Neural cell (in vitro differentiated cells): ENCODE data around the gene NUP210. TPM values are rescaled to one million over a fixed set of nuclear protein-coding genes. Genes with fewer than 3 reads are reported as not detected.

ENCODE experiments used
- H2AFZ ChIP-seq: fragments of 200-600, 300-800 bp; sonication (generic), shearing (Covaris generic); 2 replicates; pipeline ENCODE4 v1.6.0; 2014; ENCODE audit warnings: low read depth, mild to moderate bottlenecking, antibody characterized with exemption, low read length, moderate library complexity
- H3F3A ChIP-seq: fragments of 200-600 bp; shearing (Covaris generic); 2 replicates; pipeline ENCODE4 v1.6.1; 2016; ENCODE audit warnings: mild to moderate bottlenecking, moderate library complexity, mixed read lengths, antibody characterized with exemption, low read length; ENCODE audit not compliant: insufficient read depth, poor library complexity, severe bottlenecking
- H3K27ac ChIP-seq: fragments of 200-600, 300-800 bp; sonication (generic), shearing (Covaris generic); 2 replicates; pipeline ENCODE4 v1.5.1; 2014; ENCODE audit warnings: mild to moderate bottlenecking, low read length, moderate library complexity
- H3K27me3 ChIP-seq: fragments of 300-800, 200-600 bp; sonication (generic), shearing (Covaris generic); 2 replicates; pipeline ENCODE4 v1.6.0; 2014; ENCODE audit warnings: mild to moderate bottlenecking, low read depth, low read length, moderate library complexity; ENCODE audit not compliant: insufficient read depth
- H3K36me3 ChIP-seq: fragments of 300-800, 200-600 bp; sonication (generic), shearing (Covaris generic); 2 replicates; pipeline ENCODE4 v1.5.1; 2014; ENCODE audit warnings: mild to moderate bottlenecking, antibody characterized with exemption, low read length, moderate library complexity; ENCODE audit not compliant: insufficient read depth
- H3K4me2 ChIP-seq: fragments of 300-800, 200-600 bp; sonication (generic), shearing (Covaris generic); 2 replicates; pipeline ENCODE4 v1.6.0; 2014; ENCODE audit warnings: mild to moderate bottlenecking, low read length
- H3K4me3 ChIP-seq: fragments of 300-800, 200-600 bp; sonication (generic), shearing (Covaris generic); 2 replicates; pipeline ENCODE4 v1.5.1; 2014; ENCODE audit warnings: mild to moderate bottlenecking, low read length, moderate library complexity
- H3K79me2 ChIP-seq: fragments of 200-600 bp; shearing (Covaris generic); replicated peaks from 2 replicates; pipeline ENCODE4 v1.6.0; 2014; ENCODE audit warnings: mild to moderate bottlenecking, low read length, moderate library complexity; ENCODE audit not compliant: insufficient read depth
- H3K9ac ChIP-seq: fragments of 300-800, 200-600 bp; sonication (generic), shearing (Covaris generic); 2 replicates; pipeline ENCODE4 v1.6.1; 2016; ENCODE audit warnings: mild to moderate bottlenecking, low read length, mixed read lengths
- H3K9me2 ChIP-seq: fragments of 200-600 bp; shearing (Covaris generic); 2 replicates; pipeline ENCODE4 v1.6.1; 2016; ENCODE audit warnings: mild to moderate bottlenecking, low read length, mixed read lengths; ENCODE audit not compliant: insufficient read depth
- H3K9me3 ChIP-seq: fragments of 200-600, 300-800 bp; sonication (generic), shearing (Covaris generic); 2 replicates; pipeline ENCODE4 v1.6.1; 2016; ENCODE audit warnings: mild to moderate bottlenecking, mixed run types, low read length, moderate library complexity, mixed read lengths
- H4K20me1 ChIP-seq: fragments of 200-600 bp; shearing (Covaris generic); 2 replicates; pipeline ENCODE4 v1.6.1; 2016; ENCODE audit warnings: mild to moderate bottlenecking, mixed run types; ENCODE audit not compliant: insufficient read depth
- EP300 ChIP-seq: fragments of 450-650 bp; conservative IDR thresholded peaks from 2 replicates; pipeline ENCODE4 v1.6.1; 2014; ENCODE audit warnings: antibody characterized with exemption, mild to moderate bottlenecking, moderate library complexity; ENCODE audit not compliant: poor library complexity, severe bottlenecking
- EZH2 ChIP-seq: fragments of 200-600, 300-800 bp; shearing (Covaris generic), sonication (generic); IDR thresholded peaks from 2 replicates; pipeline ENCODE4 v1.6.1; 2014; ENCODE audit warnings: antibody characterized with exemption, low read length, borderline replicate concordance, mild to moderate bottlenecking; ENCODE audit not compliant: insufficient read depth, poor library complexity, severe bottlenecking
- MXI1 ChIP-seq: fragments of 450-650 bp; conservative IDR thresholded peaks from 2 replicates; pipeline ENCODE4 v1.6.1; 2014; ENCODE audit warnings: antibody characterized with exemption, mild to moderate bottlenecking; ENCODE audit not compliant: poor library complexity, severe bottlenecking
- POLR2AphosphoS5 ChIP-seq: IDR thresholded peaks from 2 replicates; pipeline ENCODE4 v1.6.1; 2012
- RAD21 ChIP-seq: fragments of 450-650 bp; conservative IDR thresholded peaks from 2 replicates; pipeline ENCODE4 v1.6.1; 2014; ENCODE audit warnings: antibody characterized with exemption, mild to moderate bottlenecking, moderate library complexity
- SMC3 ChIP-seq: fragments of 450-650 bp; conservative IDR thresholded peaks from 2 replicates; pipeline ENCODE4 v1.6.1; 2014; ENCODE audit warnings: antibody characterized with exemption, mild to moderate bottlenecking, moderate library complexity; ENCODE audit not compliant: poor library complexity
- TAF1 ChIP-seq: IDR thresholded peaks from 2 replicates; pipeline ENCODE4 v1.6.1; 2012; ENCODE audit warnings: low read depth
- polyA plus RNA-seq: library from polyadenylated mRNA; depleted of rRNA; stranded (reverse); fragments of >200 nt; gene quantifications from 2 replicates; pipeline ENCODE4 v1.2.3, GENCODE V29; 2014
- TF ChIP-seq, protein P1 (sequence below): fragments of 450-650 bp; IDR thresholded peaks from 2 replicates; pipeline ENCODE4 v1.5.1; 2014; ENCODE audit warnings: antibody characterized with exemption, mild to moderate bottlenecking, moderate library complexity; ENCODE audit not compliant: poor library complexity, severe bottlenecking
- TF ChIP-seq, protein P2 (sequence below): IDR thresholded peaks from 2 replicates; pipeline ENCODE4 v1.6.1; 2012; ENCODE audit warnings: borderline replicate concordance

Gene NUP210
- polyA plus RNA-seq, 1 donor from 2014 or later: 8.2 TPM

DNA sequence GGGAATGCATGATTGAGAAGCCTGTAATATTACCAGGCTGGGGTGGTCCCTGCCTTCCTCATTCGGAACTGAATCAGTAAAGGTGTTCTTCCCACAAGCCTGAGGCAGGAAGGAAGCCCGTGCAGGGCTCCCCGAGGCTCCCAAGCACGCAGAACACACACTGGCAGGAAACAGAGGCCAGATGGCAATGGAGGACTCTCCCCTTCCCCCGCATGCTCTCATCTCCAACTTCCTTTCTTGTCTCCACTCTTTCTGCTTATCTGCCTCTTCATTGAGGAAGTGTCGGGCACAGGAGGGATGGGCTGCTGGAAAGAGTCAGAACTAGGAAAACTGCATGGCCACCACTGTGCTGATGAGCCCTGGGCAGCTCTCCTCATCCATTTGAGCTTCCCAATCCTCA, 123.5 kb downstream of the NUP210 start:
- H3F3A ChIP-seq: no peaks in the 10 kb centered on the region
- H4K20me1 ChIP-seq: no peaks in the 10 kb centered on the region
- no peaks in the 10 kb centered on the region for H3K79me2 ChIP-seq
- H3K4me2 ChIP-seq: no peak overlapping the region
- no peak overlapping the region for H3K9ac ChIP-seq
- no peaks in the 10 kb centered on the region for H3K36me3 ChIP-seq
- H3K27ac ChIP-seq: no peak overlapping the region
- no peaks in the 10 kb centered on the region for H3K9me2 ChIP-seq
- no peak for TF ChIP-seq EP300
- no peak for TF ChIP-seq POLR2AphosphoS5
- no peak for TF ChIP-seq SMC3
- no peak for TF ChIP-seq RAD21
- TF ChIP-seq, protein P1, sequence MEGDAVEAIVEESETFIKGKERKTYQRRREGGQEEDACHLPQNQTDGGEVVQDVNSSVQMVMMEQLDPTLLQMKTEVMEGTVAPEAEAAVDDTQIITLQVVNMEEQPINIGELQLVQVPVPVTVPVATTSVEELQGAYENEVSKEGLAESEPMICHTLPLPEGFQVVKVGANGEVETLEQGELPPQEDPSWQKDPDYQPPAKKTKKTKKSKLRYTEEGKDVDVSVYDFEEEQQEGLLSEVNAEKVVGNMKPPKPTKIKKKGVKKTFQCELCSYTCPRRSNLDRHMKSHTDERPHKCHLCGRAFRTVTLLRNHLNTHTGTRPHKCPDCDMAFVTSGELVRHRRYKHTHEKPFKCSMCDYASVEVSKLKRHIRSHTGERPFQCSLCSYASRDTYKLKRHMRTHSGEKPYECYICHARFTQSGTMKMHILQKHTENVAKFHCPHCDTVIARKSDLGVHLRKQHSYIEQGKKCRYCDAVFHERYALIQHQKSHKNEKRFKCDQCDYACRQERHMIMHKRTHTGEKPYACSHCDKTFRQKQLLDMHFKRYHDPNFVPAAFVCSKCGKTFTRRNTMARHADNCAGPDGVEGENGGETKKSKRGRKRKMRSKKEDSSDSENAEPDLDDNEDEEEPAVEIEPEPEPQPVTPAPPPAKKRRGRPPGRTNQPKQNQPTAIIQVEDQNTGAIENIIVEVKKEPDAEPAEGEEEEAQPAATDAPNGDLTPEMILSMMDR: no peak
- TF ChIP-seq TAF1: no peak
- TF ChIP-seq MXI1: no peak
- TF ChIP-seq, protein P2, sequence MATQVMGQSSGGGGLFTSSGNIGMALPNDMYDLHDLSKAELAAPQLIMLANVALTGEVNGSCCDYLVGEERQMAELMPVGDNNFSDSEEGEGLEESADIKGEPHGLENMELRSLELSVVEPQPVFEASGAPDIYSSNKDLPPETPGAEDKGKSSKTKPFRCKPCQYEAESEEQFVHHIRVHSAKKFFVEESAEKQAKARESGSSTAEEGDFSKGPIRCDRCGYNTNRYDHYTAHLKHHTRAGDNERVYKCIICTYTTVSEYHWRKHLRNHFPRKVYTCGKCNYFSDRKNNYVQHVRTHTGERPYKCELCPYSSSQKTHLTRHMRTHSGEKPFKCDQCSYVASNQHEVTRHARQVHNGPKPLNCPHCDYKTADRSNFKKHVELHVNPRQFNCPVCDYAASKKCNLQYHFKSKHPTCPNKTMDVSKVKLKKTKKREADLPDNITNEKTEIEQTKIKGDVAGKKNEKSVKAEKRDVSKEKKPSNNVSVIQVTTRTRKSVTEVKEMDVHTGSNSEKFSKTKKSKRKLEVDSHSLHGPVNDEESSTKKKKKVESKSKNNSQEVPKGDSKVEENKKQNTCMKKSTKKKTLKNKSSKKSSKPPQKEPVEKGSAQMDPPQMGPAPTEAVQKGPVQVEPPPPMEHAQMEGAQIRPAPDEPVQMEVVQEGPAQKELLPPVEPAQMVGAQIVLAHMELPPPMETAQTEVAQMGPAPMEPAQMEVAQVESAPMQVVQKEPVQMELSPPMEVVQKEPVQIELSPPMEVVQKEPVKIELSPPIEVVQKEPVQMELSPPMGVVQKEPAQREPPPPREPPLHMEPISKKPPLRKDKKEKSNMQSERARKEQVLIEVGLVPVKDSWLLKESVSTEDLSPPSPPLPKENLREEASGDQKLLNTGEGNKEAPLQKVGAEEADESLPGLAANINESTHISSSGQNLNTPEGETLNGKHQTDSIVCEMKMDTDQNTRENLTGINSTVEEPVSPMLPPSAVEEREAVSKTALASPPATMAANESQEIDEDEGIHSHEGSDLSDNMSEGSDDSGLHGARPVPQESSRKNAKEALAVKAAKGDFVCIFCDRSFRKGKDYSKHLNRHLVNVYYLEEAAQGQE: no peak
- TF ChIP-seq EZH2: no peak
- H2AFZ ChIP-seq: no peak overlapping the region
- no peaks in the 10 kb centered on the region for H3K27me3 ChIP-seq
- no peak overlapping the region for H3K4me3 ChIP-seq
- no peaks in the 10 kb centered on the region for H3K9me3 ChIP-seq

DNA sequence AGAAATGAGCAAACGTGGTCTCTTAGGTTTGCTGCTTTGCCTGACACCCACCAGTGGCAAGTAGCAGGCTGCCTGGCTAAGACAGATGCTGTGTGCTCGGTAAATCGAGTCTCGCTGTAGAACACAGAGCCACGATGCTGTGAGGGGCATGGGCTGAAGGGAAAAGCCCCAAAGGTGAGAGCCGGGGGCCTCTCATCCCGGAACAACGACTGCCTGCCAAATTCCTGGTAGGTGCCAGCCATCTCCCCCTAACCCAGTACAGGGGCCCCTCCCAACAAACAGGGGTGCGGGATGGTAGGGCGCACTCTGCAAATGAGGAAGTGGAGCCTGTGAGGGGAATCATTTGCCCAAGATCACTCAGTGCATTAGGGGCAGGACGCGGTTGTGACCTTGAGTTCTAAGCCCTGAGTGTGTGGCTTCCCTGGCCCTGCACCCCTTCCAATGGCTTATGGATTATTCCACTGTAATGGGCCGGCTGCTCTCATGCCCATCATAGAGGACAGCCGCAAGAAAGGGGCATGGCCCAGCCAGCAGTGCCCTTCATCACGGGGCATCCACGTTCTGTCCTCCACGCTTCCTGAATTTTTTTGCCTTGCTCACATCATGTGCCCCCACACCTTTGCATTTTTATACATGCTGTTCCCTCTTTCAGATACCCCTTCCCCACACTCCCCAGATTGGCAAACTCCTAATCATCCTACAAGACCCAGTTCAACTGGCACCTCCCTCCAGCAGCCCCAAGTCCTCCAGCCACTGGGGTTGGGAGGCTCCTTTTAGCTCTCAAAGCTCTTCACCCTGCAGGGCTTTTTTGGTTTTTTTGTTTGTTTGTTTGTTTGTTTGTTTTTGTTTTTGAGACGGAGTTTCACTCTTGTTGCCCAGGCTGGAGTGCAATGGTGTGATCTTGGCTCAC, 125.4 kb downstream of the NUP210 start:
- H3K27me3 ChIP-seq: no peaks in the 10 kb centered on the region
- no peaks in the 10 kb centered on the region for H4K20me1 ChIP-seq
- no peaks in the 10 kb centered on the region for H3K79me2 ChIP-seq
- H2AFZ ChIP-seq: no peak overlapping the region
- no peak overlapping the region for H3K27ac ChIP-seq
- no peaks in the 10 kb centered on the region for H3K9me3 ChIP-seq
- no peaks in the 10 kb centered on the region for H3F3A ChIP-seq
- no peak overlapping the region for H3K9ac ChIP-seq
- H3K4me3 ChIP-seq: no peak overlapping the region
- H3K36me3 ChIP-seq: no peaks in the 10 kb centered on the region
- H3K4me2 ChIP-seq: no peak overlapping the region
- no peaks in the 10 kb centered on the region for H3K9me2 ChIP-seq
- TF ChIP-seq TAF1: no peak
- TF ChIP-seq, protein P2: no peak
- TF ChIP-seq EZH2: no peak
- no peak for TF ChIP-seq SMC3
- no peak for TF ChIP-seq RAD21
- TF ChIP-seq POLR2AphosphoS5: no peak
- no peak for TF ChIP-seq MXI1
- TF ChIP-seq, protein P1: no peak
- no peak for TF ChIP-seq EP300
